Measurements from ENCODE around the gene NKAIN2.

The NKAIN2 gene

DNA sequence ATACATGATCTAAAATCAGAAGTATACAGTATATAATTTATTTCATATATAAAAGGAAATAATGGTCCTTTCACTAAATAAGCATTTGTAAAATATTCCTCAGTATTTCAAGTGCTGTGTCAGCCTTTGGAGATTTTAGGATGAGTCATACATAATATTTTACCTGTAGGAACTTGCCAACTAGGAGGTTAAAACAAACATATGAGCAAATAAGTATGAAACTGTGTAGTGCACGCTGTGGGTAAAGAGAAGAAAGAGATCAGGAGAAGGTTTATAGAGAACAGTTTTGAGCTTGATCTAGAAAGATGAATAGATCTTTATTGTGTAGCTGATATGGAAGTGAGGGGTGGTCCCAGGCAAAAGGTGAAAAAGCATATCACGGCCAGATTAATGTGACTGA lies 988.7 kb downstream of the NKAIN2 start:
- no peak for DNase-seq

DNA sequence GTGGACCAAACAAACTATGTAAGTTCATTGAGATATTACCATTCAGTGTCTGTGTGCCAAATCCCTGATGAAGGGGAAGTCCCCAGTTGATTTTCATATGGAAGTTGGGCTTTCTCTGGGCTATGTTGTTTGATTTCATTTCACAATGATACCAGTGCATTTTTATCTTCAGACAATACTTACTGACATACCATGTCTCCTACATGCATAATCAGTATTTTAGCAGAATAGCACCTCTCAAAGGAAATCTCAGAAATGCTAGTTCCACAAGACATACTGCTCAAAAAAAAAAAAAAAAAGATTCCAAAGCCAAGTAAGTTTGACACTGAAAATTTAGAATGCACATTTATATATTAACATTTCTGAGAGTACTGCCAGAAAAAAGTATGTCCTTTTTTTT lies 989.7 kb downstream of the NKAIN2 start:
- DNase-seq, result no peak

DNA sequence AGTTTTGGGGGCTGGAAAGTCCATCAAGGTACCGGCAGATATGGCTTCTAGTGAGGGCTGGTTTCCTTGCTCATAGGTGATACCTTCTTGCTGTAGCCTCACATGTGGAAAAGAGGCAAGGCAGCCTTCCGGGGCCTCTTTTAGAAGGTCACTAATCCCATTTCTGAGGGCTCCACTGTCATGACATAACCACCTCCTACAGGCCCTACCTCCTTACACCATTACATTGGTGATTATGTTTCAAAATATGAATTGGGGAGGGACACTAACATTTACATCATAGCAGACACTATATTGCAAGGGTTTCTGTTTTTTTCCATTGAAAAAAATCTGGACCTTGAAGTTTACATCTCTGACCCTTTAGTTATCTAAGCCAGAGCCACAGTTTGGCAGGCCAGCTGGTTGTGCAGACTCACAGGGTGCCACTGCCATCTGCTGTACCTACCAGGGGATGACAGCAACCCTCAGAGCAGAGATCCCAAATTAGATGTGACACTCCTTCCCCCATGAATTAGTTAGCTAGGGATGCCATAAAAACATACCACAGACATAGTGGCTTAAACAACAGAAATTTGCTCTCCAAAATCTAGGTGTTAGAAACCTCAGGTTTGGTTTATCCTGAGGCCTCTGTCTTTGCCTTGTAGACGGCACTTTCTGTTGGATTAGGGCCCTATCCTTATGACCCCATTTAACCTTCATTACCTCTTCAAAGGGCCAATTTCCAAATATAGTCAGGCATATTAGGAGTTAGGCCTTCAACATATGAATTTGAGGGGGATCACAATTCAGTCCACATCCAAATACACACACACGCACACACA lies 992.2 kb downstream of the NKAIN2 start:
- peak; percentile 69 for DNase-seq

DNA sequence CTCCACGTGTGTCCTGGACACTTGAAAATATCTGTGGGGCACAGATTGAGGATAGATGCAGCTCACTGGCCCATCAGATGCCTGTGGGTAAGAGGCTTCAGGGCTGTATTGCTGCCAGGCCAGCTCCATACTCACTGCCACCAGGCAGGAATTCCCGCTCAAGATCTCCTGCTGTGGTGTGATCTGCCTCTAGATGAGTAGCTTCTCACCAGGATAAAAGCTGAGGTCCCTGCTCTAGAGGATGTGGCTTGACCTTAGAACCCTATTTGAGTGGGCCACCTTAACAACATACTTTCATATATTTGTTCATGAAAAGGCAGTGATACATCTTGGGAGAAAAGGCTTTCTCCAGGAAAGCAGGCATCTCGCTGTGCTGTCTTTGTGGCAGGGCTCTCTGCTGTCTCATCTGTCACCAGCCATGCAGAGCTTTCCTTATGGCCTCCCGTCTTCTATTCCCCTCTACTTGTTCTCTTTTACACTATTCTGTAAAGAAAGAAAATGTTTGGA lies 992.9 kb downstream of the NKAIN2 start:
- DNase-seq, result no peak

DNA sequence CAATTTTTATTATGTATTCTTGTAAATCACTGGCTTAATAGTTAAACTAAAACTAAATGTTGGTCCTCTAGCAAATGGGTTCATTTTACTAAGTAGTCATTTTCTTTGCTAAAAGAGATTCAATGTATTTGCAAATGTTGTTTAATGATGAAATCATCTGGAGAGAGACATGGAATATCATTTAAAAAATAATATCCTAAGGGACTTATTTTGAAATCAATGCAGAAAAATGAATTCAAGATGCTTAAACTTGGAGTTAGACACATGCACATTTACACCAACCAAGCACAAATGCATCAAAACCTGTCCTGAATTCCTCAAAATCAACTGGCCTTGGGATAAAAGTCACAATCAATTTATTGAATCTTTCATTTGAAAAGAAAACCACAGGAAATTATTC lies 993.6 kb downstream of the NKAIN2 start:
- DNase-seq, result no peak

DNA sequence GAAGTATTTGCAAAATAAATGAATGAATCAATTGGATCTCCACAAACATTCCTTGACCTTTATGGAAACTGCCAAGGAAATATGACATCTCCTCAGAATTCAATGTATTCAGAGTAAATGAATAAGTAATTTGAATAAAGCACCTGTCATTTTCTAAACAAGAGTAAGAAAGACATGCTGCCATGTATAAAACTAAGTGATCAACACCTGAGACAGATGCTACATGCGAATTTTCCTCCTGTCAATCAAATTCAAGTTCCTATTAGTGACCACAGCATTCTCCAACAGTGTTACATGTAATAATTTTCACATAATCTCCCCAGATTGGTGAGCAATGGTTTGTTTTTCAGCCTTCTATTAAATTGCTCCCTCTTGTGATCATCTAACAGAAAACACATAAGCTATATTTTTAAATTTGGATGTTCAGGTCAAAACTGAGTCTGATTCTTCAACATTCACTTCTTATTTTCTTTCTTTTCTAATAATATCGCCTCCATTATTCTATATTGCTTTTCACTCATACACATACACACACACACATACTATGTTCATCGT lies 995.4 kb downstream of the NKAIN2 start:
- peak; percentile 10 for DNase-seq

DNA sequence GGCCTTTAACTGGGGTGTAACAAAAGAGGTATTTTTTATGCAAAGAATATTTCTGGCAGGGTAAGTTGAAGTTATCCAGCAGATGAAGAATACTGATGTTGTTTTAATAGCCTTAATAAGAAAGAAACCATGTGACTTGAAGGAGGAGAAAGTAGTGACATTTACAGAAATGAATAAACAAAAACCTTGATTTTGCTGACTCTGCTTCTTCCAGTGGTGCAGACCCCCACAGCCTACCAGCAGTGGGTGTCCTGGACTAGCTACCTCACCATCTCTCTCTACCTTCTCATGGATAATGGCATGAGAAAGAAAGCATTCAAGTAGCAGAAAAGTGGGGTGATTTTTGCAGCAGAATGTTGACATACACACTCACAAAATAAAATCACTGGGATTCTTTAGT lies 996.0 kb downstream of the NKAIN2 start:
- no peak for DNase-seq

DNA sequence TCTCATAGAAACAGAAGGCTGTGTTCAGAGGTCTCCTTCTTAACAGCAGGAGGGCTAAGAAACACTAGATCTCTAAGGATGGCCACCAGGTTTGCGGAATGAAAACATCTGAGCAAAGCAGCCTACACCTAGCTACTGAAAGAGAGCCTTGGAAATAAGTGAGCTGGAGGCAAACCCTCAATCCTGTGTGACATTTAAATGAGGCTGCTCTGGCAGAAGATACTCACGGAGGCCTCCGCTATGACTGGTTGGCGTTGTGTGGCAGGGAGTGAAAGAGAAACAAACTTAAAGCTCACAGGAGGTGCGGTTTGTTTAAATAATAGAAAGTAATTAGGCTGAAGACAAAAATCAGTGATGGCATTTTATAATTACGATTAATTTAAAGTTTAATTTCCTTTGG lies 996.6 kb downstream of the NKAIN2 start:
- no peak for DNase-seq

DNA sequence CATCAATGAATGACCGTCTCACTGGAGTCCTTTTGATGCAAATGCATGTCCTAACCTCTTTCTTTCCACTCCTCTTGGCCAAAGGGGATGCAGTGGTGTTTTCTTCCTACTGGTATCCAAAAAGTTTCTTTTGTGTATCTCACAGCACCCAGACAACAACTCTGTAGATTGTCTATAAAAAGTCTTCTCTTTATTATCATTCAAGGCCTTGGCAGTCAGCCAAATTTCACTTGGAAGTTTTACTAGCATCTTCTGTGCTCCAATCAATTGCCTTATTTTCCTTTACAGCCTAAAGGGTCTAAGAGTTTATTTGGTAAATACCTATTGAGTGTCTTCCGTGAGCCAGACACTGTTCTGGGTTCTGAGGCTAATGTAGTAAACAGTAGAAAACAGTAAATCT lies 1008.4 kb downstream of the NKAIN2 start:
- DNase-seq, result no peak

DNA sequence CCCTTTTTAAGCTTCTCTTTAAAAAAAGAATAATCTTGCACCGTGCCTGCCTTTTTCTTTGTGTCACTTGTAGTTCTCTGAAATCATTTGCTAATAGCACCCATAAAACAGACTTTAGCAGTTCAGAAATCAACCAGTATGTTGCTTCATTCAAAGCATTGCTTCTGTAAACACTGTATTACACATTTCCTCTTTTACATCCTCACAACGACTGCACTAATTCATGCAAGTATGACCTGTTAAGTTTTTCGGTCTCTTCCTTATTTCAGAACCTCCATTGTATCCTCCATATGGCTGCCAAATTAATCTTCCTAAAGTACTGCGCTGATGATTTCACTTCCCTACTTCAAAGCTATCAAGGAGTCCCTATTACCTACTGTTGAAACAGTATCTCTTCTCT lies 1015.7 kb downstream of the NKAIN2 start:
- no peak for DNase-seq

DNA sequence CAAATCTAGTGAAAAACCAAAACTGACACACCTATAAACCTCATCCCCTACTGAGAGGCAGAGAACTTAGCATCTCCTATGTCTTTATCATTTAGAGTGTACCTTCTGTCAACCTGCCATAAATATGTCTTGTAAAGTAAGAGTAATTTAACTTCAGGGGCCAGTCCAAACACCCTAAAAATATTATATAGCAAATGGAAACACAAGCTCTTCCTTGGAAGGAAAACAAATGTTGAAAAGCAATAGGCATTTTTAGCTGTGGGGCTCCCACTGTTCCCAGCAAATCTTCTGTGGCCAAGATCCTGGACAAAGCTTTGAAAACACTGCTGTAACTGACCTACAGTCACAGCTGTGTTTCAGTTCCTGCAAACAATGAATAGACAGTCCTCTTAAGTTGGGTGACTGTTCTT lies 1018.5 kb downstream of the NKAIN2 start:
- DNase-seq, result no peak

DNA sequence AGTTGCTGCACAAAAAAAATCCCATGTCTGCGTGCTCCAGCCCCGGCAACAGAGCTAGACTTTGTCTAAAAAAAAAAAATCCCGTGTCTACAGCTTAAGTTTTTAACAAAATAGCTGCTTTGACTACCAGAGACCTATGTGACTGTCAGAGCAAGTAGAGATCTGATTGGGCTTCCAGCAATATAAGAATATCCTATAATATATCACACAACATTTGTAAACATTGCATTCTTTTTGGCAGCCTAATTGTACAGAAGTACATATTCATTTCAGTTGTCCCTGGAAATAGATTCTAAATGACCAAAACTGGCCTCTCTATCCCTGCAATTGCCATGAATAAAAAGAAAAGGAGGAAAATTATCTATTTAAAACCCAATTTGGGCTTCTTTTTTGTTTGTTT lies 1019.1 kb downstream of the NKAIN2 start:
- DNase-seq, result no peak

DNA sequence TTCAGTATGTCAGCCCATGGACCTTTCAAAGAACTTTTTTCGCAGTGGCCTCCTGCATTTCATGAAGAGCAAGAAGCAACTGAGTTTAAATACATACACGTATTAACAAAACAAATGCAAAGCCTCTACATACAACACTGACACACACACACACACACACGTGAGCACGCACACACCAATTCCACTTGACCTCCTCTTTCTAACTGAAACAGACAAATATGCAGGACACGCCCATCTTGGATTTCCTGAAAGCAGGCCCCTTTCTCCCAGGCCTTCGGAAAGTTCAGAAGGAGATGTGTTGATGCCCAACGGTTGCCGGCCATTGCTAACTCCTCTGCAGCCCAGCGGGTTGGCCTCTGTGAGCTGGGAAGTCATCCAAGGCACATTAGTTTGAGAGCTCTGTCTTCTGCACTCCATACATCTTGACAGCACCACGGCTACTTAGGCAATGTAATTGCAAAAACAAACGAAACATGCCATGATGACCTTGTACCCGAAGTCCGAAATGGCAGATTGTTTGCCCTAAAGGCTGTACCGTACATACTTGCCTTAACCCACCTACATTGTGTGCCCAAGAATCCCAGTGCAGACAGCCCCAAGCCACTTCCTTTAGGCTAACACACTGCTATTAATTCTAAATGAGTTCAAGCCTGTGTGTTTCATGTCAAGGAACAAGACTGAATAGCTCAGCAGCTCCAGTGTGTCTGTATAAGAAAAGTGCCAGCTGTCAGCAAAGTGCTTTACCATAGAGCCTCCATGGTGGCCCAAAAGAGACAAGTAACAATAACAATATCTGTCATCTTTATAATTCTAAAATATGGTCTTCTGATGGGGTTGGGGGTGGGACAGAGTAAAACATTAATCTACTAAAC lies 1019.8 kb downstream of the NKAIN2 start:
- no peak for DNase-seq

DNA sequence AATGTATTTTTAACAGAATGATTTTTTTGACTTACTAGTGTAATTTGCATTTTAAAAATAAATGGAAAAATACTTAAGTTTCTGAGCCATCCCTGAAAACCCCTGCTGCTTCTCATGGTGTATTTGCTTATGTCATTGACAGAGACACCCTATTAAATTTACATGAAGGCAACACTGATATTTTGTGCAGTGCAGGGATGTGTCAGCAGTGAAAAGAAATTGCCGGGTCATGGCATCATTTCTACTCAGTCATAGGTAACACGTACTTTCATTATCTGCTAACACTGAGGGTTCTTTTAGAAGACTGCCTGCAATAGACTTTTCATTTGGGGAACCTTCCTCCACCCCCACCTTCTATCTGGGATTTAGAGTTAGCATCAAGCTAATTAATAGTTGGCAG lies 1021.9 kb downstream of the NKAIN2 start:
- DNase-seq, result peak; percentile 19

DNA sequence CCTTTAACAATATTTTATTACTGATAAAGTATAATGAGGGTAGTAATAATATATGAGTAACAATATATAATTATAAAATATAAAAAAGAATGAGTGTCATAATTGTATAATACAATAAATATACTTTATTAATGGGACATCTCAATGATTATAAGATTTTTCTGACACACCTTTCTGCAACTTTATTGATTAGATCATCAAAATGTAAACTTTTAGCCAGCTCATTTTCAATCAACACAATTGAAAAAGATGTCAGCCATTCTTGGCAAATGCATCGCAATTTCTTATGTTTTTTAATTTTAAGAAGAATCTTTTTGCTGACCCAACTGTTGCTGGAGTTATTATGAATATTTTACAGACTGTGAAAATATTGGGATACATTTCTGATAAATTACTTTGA lies 1026.2 kb downstream of the NKAIN2 start:
- DNase-seq, result no peak

DNA sequence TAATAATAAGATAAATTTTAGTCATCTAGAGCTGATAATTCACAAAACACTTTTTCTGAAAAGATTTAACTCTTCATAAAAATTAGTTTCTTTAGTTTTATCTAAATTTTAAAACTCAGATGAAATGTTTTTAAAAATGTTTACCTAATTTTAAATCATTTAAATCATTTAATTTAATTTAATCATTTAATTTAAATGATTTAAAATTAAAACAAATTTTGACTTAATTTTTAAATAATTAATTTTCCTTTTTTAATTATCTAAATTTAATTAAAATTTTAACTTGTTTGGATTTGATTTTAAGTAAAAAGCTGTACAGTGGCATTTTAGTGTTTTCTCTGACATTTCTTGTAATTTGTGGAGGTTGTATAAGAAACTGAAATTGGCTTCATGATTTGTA lies 1026.8 kb downstream of the NKAIN2 start:
- DNase-seq, result no peak

DNA sequence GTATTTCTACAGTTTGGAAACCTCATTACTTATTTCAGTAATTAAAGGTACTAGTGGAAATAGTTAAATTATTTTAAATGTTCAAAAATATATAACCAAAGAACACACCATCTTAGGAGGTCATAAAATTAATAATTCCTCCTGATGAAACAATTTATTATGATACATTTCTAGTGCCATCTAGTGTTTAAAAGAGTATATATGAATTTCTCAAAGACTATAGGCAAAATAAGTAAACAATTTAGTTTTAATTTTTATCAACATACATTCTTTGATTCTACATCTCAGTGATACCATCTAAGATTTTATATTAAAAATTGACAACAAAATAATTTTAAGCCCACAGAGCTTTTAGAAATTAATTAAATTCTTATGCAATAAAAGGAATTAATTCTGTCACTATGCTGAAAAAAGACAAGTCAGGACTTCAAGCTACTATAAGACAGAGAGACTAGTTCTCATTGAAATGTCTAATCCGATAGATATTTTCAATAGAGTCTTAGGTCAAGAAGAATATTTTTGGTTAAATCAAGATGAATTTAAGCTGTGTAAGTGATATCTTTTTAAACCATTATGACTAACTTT lies 1050.8 kb downstream of the NKAIN2 start:
- no peak for DNase-seq

DNA sequence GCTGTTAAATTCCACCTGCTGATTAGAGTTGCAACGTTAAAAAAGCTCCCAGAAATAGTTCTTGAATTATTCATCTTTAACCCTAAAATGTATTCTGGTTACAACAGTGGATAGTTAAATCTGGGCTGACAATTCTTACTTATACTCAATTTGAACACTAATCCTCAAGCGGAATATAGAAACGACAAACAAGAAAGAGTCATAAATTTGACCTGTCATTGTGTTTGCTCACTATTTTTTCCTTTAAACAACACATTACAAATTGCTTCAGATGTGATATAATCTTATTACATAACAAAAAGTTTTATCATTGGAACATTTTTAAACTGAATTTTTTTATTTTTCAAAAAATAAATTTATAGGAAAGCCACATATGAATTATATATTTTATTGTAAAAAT lies 1054.1 kb downstream of the NKAIN2 start:
- DNase-seq, result no peak

DNA sequence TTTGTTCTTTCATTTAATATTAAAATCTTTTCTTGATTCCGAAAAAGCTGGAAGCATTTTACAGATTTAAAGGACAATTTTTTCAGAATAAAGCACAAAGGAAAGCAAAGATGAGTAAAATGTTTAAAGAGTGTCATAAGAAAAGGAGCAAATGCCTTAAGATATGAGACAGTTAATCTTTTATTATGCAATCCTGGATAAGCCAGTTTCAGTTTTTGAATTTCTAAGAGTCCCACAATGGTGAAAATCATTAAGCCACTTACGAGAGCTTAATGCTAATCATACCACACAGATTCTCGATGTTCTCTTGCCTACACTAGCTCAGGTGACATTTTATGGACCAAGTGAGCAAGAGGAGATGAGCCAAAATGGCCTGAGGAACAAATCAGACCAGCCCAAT lies 1054.9 kb downstream of the NKAIN2 start:
- no peak for DNase-seq

DNA sequence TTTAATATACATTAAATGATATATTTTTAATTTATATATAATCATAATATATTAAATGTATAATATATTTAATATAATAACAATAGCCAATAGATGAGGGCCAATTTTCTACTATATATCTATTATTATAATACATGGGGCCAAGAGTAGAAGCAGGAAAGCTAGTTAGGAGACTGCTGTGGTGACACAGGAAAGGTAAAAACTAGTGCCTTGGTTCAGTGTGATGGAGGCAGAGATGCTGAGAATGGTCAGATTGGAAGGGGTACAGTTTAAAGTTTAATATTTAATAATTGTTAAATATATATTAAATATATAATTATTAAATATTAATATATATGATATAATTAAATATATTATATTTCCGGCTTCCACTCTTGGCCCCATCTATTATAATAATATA lies 1055.7 kb downstream of the NKAIN2 start:
- no peak for DNase-seq

DNA sequence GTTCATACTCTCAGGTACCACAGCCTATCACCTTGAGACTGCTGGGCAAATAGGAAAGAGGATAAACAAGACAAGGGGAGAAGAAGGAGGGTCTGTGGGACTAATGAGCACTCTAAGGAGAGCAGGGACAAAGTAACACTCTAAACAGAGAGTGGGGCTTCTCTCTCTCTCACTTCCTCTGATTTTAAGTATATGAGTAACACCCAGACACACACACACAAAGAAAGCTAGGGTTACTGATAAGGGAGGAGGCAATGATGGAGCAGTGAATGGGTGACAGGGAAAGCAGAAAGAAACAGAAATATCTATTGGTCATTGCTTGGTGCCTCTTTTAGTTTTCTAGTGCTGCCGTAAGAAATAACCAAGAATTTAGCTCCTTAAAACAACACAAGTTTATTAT lies 1062.4 kb downstream of the NKAIN2 start:
- DNase-seq, result no peak

DNA sequence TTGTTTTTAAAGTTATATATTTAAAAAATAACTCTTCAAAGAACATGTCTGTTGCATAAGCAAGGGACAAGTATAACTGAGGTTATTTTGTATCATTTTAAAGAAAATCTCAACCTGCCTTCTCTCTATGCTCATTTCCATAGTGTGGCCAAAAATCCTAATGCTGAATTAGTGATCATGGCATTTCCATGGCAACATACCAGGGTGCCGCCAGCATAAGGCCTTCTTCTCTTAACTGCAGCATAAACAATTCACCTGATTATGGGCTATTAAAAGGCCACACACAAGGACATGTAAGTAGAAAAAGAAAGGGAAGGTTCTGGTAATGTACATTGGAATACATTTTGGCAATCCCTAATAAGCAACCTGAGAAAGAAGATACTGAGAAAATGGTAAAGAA lies 1063.5 kb downstream of the NKAIN2 start:
- no peak for DNase-seq

DNA sequence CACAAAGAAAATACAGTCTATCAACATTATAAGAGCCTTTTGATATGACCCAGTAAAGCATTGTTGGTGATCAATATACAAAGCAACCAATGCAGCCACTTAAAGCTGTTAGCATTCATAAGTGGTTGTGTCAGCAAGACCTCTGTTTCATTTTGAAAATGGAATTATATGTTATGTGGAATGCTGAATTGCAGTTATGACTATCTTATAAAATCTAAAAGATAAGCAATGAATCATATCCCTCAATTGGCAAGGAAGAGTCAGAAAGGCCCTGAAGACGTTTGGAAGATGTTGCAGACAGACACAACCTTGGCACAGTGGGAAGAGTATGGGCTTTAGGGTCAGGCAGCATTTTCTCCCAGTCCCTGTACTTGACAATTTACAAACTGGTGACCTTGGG lies 1064.8 kb downstream of the NKAIN2 start:
- DNase-seq, result no peak

Measured in NCI-H82 (cell line).